GM12878 (cell line): ENCODE measurements around the gene NKX2-2. TPM values are rescaled to one million over a fixed set of nuclear protein-coding genes. Genes with fewer than 3 reads are reported as not detected.

Experiments used
- ATAC-seq: fragments of 200-7000 bp; cut with Tn5 transposase; 3 replicates; pipeline ENCODE4 v1.9.1; 2020; ENCODE audit warnings: mild to moderate bottlenecking, moderate library complexity
- BruUV-seq: library from RNA; stranded (reverse); fragments of 400-500 nt; replicated peaks from 2 replicates; lab custom pipeline; 2021; lab: Mats Ljungman, UMichigan
- CTCF ChIA-PET: fragments of 300-600 bp; sonication (Branson Sonifier 250); formaldehyde crosslinking; extraction: SDS; loops from one replicate; lab custom pipeline; 2021; ENCODE audit warnings: inconsistent platforms; lab: Yijun Ruan, JAX
- POLR2A ChIA-PET: fragments of 350-600 bp; formaldehyde crosslinking; extraction: SDS; loops from one replicate; lab custom pipeline; 2021; ENCODE audit warnings: inconsistent platforms; lab: Charles Lee
- RAD21 ChIA-PET: fragments of 300-600 bp; sonication (Branson Sonifier 250); formaldehyde crosslinking; loops from one replicate; lab custom pipeline; 2023; ENCODE audit warnings: antibody characterized with exemption; ENCODE audit not compliant: unreplicated experiment; lab: Charles Lee
- SMC1A ChIA-PET: fragments of 300-600 bp; sonication (Branson Sonifier 250); formaldehyde crosslinking; loops from one replicate; lab custom pipeline; 2023; ENCODE audit not compliant: unreplicated experiment, uncharacterized antibody; lab: Charles Lee
- DNase-seq: peaks from one replicate; pipeline ENCODE4 v3.0.0-alpha.2; 2011; ENCODE audit warnings: low read depth, low spot score
- FAIRE-seq: peaks from 3 replicates; lab custom pipeline; 2011; peaks lifted over from hg19 to GRCh38; lab: Jason Lieb, UNC
- H2AFZ ChIP-seq: 2 replicates; pipeline ENCODE4 v1.6.0; 2011; ENCODE audit warnings: low read depth, low read length, control low read depth; ENCODE audit not compliant: control insufficient read depth
- H3K27ac ChIP-seq: 2 replicates; pipeline ENCODE4 v1.5.1; 2011; ENCODE audit warnings: control low read depth; ENCODE audit not compliant: control insufficient read depth, insufficient read depth
- H3K27me3 ChIP-seq, 2 experiments: replicated peaks in 1 of 2; 2 replicates each; pipeline versions ENCODE4 v1.6.0 to v1.6.1; 2011; ENCODE audit warnings: low read length in 1 of 2; ENCODE audit not compliant: control insufficient read depth in 2 of 2, insufficient read depth in 2 of 2
- H3K36me3 ChIP-seq, 2 experiments: 2 replicates each; pipeline ENCODE4 v1.5.1; 2011; ENCODE audit warnings: low read length in 1 of 2; ENCODE audit not compliant: control insufficient read depth in 2 of 2, insufficient read depth in 2 of 2
- H3K4me1 ChIP-seq: 2 replicates; pipeline ENCODE4 v1.6.1; 2011; ENCODE audit warnings: mild to moderate bottlenecking, low read length, moderate library complexity, mixed read lengths; ENCODE audit not compliant: control insufficient read depth, insufficient read depth
- H3K4me2 ChIP-seq: 2 replicates; pipeline ENCODE4 v1.6.0; 2011; ENCODE audit warnings: control low read depth; ENCODE audit not compliant: control insufficient read depth, insufficient read depth
- H3K4me3 ChIP-seq: fragments of 200-600 bp; sonication (generic); 2 replicates; pipeline ENCODE4 v1.5.1; 2016
- H3K79me2 ChIP-seq: 2 replicates; pipeline ENCODE4 v1.6.0; 2011; ENCODE audit warnings: low read length; ENCODE audit not compliant: control insufficient read depth, insufficient read depth
- H3K9ac ChIP-seq: 2 replicates; pipeline ENCODE4 v1.8.0; 2011; ENCODE audit warnings: low read length, control low read depth, mixed read lengths; ENCODE audit not compliant: control insufficient read depth, insufficient read depth
- H3K9me3 ChIP-seq: replicated peaks from 3 replicates; pipeline ENCODE4 v1.5.1; 2011; ENCODE audit warnings: mild to moderate bottlenecking, low read length; ENCODE audit not compliant: control insufficient read depth, insufficient read depth
- H4K20me1 ChIP-seq: 2 replicates; pipeline ENCODE4 v1.6.0; 2011; ENCODE audit not compliant: control insufficient read depth, insufficient read depth
- MEF2B ChIP-seq: fragments of 450-650 bp; IDR thresholded peaks from 2 replicates; pipeline ENCODE4 v1.6.1; 2018; ENCODE audit warnings: mild to moderate bottlenecking, moderate library complexity; ENCODE audit not compliant: partially characterized antibody, poor library complexity, severe bottlenecking
- POU2F2 ChIP-seq: IDR thresholded peaks from 3 replicates; pipeline ENCODE4 v1.6.1; 2011; ENCODE audit warnings: low read depth, mild to moderate bottlenecking, low read length, borderline replicate concordance
- REST ChIP-seq: IDR thresholded peaks from 2 replicates; pipeline ENCODE4 v1.6.1; 2012; ENCODE audit warnings: mild to moderate bottlenecking, low read depth, low read length
- SMC3 ChIP-seq: IDR thresholded peaks from 2 replicates; pipeline ENCODE4 v1.6.1; 2011; ENCODE audit warnings: low read length, improper control_type of control experiment, borderline replicate concordance
- USF1 ChIP-seq: IDR thresholded peaks from 2 replicates; pipeline ENCODE4 v1.6.1; 2011; ENCODE audit warnings: borderline replicate concordance, low read depth, mild to moderate bottlenecking, moderate library complexity, mixed read lengths, low read length; ENCODE audit not compliant: insufficient read depth; ENCODE audit errors: extremely low read length
- ZBED1 ChIP-seq: IDR thresholded peaks from 2 replicates; pipeline ENCODE4 v1.6.1; 2016; ENCODE audit warnings: borderline replicate concordance
- ZNF274 ChIP-seq: IDR thresholded peaks from one replicate; pipeline ENCODE4 v1.8.0; 2011; ENCODE audit not compliant: insufficient read length, insufficient read depth
- WGBS: methylation state at CpG from one replicate; pipeline ENCODE4 v1.1.6; 2016; ENCODE audit warnings: low lambda C conversion rate; ENCODE audit not compliant: insufficient replicate concordance, insufficient coverage; ENCODE audit errors: missing lambda C conversion rate; 5-methylcytosine and 5-hydroxymethylcytosine counted together
- in situ Hi-C: fragments of 300-500 bp; cut with MboI; formaldehyde crosslinking; loops from 9 replicates; pipeline ENCODE4 v1.14.3; 2018; ENCODE audit warnings: mixed read lengths
- intact Hi-C: fragments of 100-400 bp; cut with micrococcal nuclease; formaldehyde crosslinking; loops from one replicate; pipeline ENCODE4 v1.14.2; 2022; ENCODE audit not compliant: unreplicated experiment
- polyA plus RNA-seq, 11 experiments: library from polyadenylated mRNA; depleted of rRNA in 4 of 11; unstranded in 6 of 11; stranded (reverse) in 5 of 11; fragments of >200 nt; fragmentation: Nextera tagmentation in 4 of 11; fragmentation: Illumina TruSeq in 1 of 11; extraction: Ambion mirVana in 4 of 11; extraction: Trizol in 1 of 11; gene quantifications; 1 replicate in 1 of 11; 2 replicates in 10 of 11; pipeline versions ENCODE4 v1.2.1 to v1.2.3, GENCODE V29; 2011 to 2016; ENCODE audit warnings: inconsistent platforms in 2 of 11, missing spikeins in 2 of 11, low read depth in 1 of 11
- total RNA-seq, 4 experiments: library from RNA; depleted of rRNA in 3 of 4; stranded (reverse); fragments of >200 nt in 3 of 4; fragmentation: Illumina TruSeq in 1 of 4; extraction: Trizol in 1 of 4; gene quantifications; 2 replicates each; pipeline versions ENCODE4 v1.2.1 to v1.2.3, GENCODE V29; 2013 to 2021
- TF ChIP-seq, protein P1 (sequence below): IDR thresholded peaks from 2 replicates; pipeline ENCODE4 v1.6.1; 2012; ENCODE audit warnings: low read length, inconsistent platforms
- TF ChIP-seq, protein P2 (sequence below), 3 experiments: IDR thresholded peaks in 2 of 3; conservative IDR thresholded peaks in 1 of 3; 2 replicates each; pipeline ENCODE4 v1.5.1; 2011; ENCODE audit warnings: low read depth in 3 of 3, low read length in 3 of 3, mild to moderate bottlenecking in 3 of 3, control low read depth in 2 of 3, moderate library complexity in 2 of 3, inconsistent platforms in 1 of 3, mixed read lengths in 1 of 3; ENCODE audit not compliant: control insufficient read depth in 2 of 3, insufficient read depth in 1 of 3; ENCODE audit errors: extremely low read depth in 1 of 3
- TF ChIP-seq, protein P3 (sequence below): fragments of 450-650 bp; IDR thresholded peaks from 2 replicates; pipeline ENCODE4 v1.6.1; 2017; ENCODE audit warnings: mild to moderate bottlenecking

The NKX2-2 gene
- total and polyA plus RNA-seq, 10 of the 15 experiments (the other 5 are each of a cell fraction or from before 2014, with no cell fraction given) = not detected

DNA sequence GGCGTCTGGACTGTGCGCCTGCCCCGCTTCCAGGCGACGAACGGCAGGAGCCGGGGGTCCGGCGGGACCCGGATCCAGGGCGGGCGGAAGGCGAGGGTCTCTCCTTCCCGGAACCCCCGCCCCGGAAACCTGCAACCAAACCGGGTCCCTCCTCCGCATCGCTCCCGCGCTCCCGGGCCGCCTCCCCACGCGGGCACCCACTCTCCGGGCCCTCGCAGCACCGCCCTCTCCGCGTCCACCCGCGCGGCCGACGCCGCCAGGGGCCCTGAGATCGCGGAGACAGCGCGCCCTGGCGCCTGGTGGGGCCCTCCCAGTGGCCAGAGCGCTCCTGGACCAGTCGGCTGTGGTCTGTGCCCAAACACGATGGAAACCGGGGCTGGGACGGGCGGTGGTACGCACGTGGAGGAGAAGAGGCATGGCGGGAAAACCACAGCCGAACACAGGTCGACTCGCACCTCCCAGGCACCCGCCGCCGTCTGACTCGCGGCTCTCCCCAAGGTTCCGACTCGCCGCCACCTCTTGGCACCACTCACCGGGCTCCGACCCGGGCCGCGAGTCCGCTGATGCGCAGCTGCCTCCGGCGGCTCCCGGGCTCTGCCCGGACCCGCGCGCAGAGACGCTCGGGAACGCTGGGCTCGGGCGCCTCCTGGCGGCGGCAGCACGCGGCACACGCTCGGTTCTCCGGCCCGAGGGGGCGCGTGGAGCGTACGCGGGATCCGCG lies 7.9 kb downstream of the NKX2-2 start:
- Histone ChIP-seq H4K20me1 (no peaks in the 10 kb centered on the region), H3K27me3 (peaks cover 15 to 22% of the 10 kb centered on the region in 2 experiments)
- no TSS peak for BruUV-seq
- TF ChIP-seq, protein P1, sequence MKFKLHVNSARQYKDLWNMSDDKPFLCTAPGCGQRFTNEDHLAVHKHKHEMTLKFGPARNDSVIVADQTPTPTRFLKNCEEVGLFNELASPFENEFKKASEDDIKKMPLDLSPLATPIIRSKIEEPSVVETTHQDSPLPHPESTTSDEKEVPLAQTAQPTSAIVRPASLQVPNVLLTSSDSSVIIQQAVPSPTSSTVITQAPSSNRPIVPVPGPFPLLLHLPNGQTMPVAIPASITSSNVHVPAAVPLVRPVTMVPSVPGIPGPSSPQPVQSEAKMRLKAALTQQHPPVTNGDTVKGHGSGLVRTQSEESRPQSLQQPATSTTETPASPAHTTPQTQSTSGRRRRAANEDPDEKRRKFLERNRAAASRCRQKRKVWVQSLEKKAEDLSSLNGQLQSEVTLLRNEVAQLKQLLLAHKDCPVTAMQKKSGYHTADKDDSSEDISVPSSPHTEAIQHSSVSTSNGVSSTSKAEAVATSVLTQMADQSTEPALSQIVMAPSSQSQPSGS = no peak
- TF ChIP-seq REST = no peak
- no peak for TF ChIP-seq USF1
- no peak for TF ChIP-seq MEF2B
- TF ChIP-seq, protein P2, sequence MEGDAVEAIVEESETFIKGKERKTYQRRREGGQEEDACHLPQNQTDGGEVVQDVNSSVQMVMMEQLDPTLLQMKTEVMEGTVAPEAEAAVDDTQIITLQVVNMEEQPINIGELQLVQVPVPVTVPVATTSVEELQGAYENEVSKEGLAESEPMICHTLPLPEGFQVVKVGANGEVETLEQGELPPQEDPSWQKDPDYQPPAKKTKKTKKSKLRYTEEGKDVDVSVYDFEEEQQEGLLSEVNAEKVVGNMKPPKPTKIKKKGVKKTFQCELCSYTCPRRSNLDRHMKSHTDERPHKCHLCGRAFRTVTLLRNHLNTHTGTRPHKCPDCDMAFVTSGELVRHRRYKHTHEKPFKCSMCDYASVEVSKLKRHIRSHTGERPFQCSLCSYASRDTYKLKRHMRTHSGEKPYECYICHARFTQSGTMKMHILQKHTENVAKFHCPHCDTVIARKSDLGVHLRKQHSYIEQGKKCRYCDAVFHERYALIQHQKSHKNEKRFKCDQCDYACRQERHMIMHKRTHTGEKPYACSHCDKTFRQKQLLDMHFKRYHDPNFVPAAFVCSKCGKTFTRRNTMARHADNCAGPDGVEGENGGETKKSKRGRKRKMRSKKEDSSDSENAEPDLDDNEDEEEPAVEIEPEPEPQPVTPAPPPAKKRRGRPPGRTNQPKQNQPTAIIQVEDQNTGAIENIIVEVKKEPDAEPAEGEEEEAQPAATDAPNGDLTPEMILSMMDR (IDR thresholded peaks at IDR 0.05 in 2 of 3, conservative IDR thresholded peaks at IDR 0.05 in 1 of 3; ENCODE audit: control insufficient read depth in 2 of 3, extremely low read depth in 1 of 3, insufficient read depth in 1 of 3, low read depth in 3 of 3, low read length in 3 of 3) = peak; percentile 53 to 61 (median 59); a peak in 5 of 6 replicates
- TF ChIP-seq SMC3 = peak; percentile 33; the same call in 1 of the 2 replicates
- TF ChIP-seq, protein P3, sequence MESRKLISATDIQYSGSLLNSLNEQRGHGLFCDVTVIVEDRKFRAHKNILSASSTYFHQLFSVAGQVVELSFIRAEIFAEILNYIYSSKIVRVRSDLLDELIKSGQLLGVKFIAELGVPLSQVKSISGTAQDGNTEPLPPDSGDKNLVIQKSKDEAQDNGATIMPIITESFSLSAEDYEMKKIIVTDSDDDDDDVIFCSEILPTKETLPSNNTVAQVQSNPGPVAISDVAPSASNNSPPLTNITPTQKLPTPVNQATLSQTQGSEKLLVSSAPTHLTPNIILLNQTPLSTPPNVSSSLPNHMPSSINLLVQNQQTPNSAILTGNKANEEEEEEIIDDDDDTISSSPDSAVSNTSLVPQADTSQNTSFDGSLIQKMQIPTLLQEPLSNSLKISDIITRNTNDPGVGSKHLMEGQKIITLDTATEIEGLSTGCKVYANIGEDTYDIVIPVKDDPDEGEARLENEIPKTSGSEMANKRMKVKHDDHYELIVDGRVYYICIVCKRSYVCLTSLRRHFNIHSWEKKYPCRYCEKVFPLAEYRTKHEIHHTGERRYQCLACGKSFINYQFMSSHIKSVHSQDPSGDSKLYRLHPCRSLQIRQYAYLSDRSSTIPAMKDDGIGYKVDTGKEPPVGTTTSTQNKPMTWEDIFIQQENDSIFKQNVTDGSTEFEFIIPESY = no peak; the same call in 1 of the 2 replicates
- no peak for TF ChIP-seq POU2F2
- no peak for TF ChIP-seq ZBED1
- no peak for TF ChIP-seq ZNF274

More for the DNA sequence above, 7.9 kb downstream of the NKX2-2 start:
- WGBS = 32% methylated on average over 53 of the region's 95 CpGs
- ATAC-seq (peak; percentile 30; the same call in 2 of the 3 replicates), FAIRE-seq (no peak), DNase-seq (no peak)
- in situ Hi-C loops = loop anchor here (10.0 kb wide), 1 partner anchor 461 kb away; no protein-coding TSS in a partner anchor
- Histone ChIP-seq H3K79me2 (no peaks in the 10 kb centered on the region), H3K36me3 (no peaks in the 10 kb centered on the region), H3K9ac (no peak overlapping the region), H3K9me3 (no peaks in the 10 kb centered on the region; the same call in 2 of the 3 replicates), H3K4me3 (no peak overlapping the region), H3K4me2 (peak overlapping the region; percentile 71), H2AFZ (peak overlapping the region; percentile 28), H3K4me1 (peaks cover 12% of the 10 kb centered on the region), H3K27ac (no peak overlapping the region)
- intact Hi-C loops = loop anchor here (1.0 to 10.0 kb wide), 6 partner anchors 111 to 841 kb away; partner anchors contain the start of gene NKX2-4
- ChIA-PET RAD21 (interaction anchor here (0.6 to 3.2 kb wide), 10 partner anchors 11 to 646 kb away, joined by 3 to 75 read pairs (median 5); no protein-coding TSS in a partner anchor), SMC1A (interaction anchor here (0.7 to 4.8 kb wide), 9 partner anchors 10 to 645 kb away, joined by 3 to 94 read pairs (median 6); no protein-coding TSS in a partner anchor), CTCF (interaction anchor here (0.7 to 6.6 kb wide), 23 partner anchors 10 to 668 kb away, joined by 3 to 202 read pairs (median 6); no protein-coding TSS in a partner anchor), POLR2A (interaction anchor here (0.6 kb wide), 1 partner anchor 270 kb away, joined by 3 read pairs; no protein-coding TSS in a partner anchor)
